Measurements from ENCODE around the gene PEDS1. TPM values are rescaled to one million over a fixed set of nuclear protein-coding genes. Genes with fewer than 3 reads are reported as not detected.

The PEDS1 gene
- total and polyA plus RNA-seq, 2 of the 13 experiments (the other 11 are each of a cell fraction or from before 2014, with no cell fraction given) = 30.5 to 93.9 TPM

GRCh38 chr20:50115591-50116367 is 37.7 kb downstream of the PEDS1 start (continued):
- no peak for TF ChIP-seq ZNF598 (CRISPR knock-in tag; IDR thresholded peaks at IDR 0.05; ENCODE audit: borderline replicate concordance)
- peak; percentile 88 for TF ChIP-seq ELF1 (CRISPR knock-in tag; IDR thresholded peaks at IDR 0.05)
- peak; percentile 83 for TF ChIP-seq YY1 (IDR thresholded peaks at IDR 0.05; ENCODE audit: insufficient read depth, insufficient replicate concordance, low read depth, low read length)
- TF ChIP-seq ZNF687 (CRISPR knock-in tag; IDR thresholded peaks at IDR 0.05) = peak; percentile 96
- TF ChIP-seq ZNF792 (CRISPR knock-in tag; IDR thresholded peaks at IDR 0.05) = peak; percentile 71
- TF ChIP-seq HCFC1 (IDR thresholded peaks at IDR 0.05; ENCODE audit: low read depth, low read length) = peak; percentile 98
- TF ChIP-seq THAP9 (CRISPR knock-in tag; IDR thresholded peaks at IDR 0.05; ENCODE audit: borderline replicate concordance) = peak; percentile 89; the same call in 1 of the 2 replicates
- TF ChIP-seq TCF7L2 (IDR thresholded peaks at IDR 0.05; ENCODE audit: low read depth, low read length) = no peak
- TF ChIP-seq JUND (CRISPR knock-in tag; IDR thresholded peaks at IDR 0.05) = no peak
- TF ChIP-seq ZBTB25 (CRISPR knock-in tag; IDR thresholded peaks at IDR 0.05) = peak; percentile 75
- peak; percentile 62; the same call in 1 of the 2 replicates for TF ChIP-seq NFKB2 (CRISPR knock-in tag; IDR thresholded peaks at IDR 0.05; ENCODE audit: borderline replicate concordance)
- TF ChIP-seq PAX8 (CRISPR knock-in tag; IDR thresholded peaks at IDR 0.05; ENCODE audit: borderline replicate concordance) = no peak
- peak; percentile 92 for TF ChIP-seq GMEB1 (CRISPR knock-in tag; IDR thresholded peaks at IDR 0.05; ENCODE audit: borderline replicate concordance)
- peak; percentile 65 for TF ChIP-seq HNRNPLL (IDR thresholded peaks at IDR 0.05; ENCODE audit: low read depth, low read length, poor library complexity, severe bottlenecking)
- TF ChIP-seq TBX2 (CRISPR knock-in tag; IDR thresholded peaks at IDR 0.05; ENCODE audit: borderline replicate concordance) = peak; percentile 43; the same call in 1 of the 2 replicates
- peak; percentile 67 for TF ChIP-seq ZBTB38 (CRISPR knock-in tag; IDR thresholded peaks at IDR 0.05)
- peak; percentile 88 for TF ChIP-seq ZNF777 (CRISPR knock-in tag; IDR thresholded peaks at IDR 0.05)
- TF ChIP-seq POLR2A (IDR thresholded peaks at IDR 0.05; ENCODE audit: insufficient read depth in 1 of 2, low read depth in 2 of 2, low read length in 2 of 2) = peak; percentile 57 to 90; a peak in 3 of 4 replicates

Measured in HepG2 (cell line).